B cell (primary cell): ENCODE data around the gene MYO10. TPM values are rescaled to one million over a fixed set of nuclear protein-coding genes. Genes with fewer than 3 reads are reported as not detected.

Experiments used
- ATAC-seq: fragments of 200-7000 bp; cut with Tn5 transposase; one replicate; pipeline ENCODE4 v1.10.0; 2021; ENCODE audit warnings: low read depth, mild to moderate bottlenecking, moderate number of reproducible peaks, moderate library complexity
- CTCF ChIA-PET: fragments of 350-600 bp; sonication (Branson Sonifier 250); formaldehyde crosslinking; loops from one replicate; lab custom pipeline; 2021; ENCODE audit warnings: antibody characterized with exemption, inconsistent platforms; lab: Charles Lee
- POLR2A ChIA-PET: fragments of 350-600 bp; sonication (Branson Sonifier 250); formaldehyde crosslinking; loops from one replicate; lab custom pipeline; 2021; ENCODE audit warnings: antibody characterized with exemption; lab: Charles Lee
- DNase-seq: peaks from one replicate; pipeline ENCODE4 v3.0.0; 2013
- H2AFZ ChIP-seq: 2 replicates; pipeline ENCODE4 v1.6.1; 2012; ENCODE audit warnings: mild to moderate bottlenecking, low read depth, low read length; ENCODE audit not compliant: insufficient read depth, poor library complexity, severe bottlenecking
- H3K27ac ChIP-seq, 2 donors: 1 replicate in 1 of 2; 2 replicates in 1 of 2; pipeline ENCODE4 v1.5.1; 2012 to 2013; ENCODE audit warnings: low read length in 2 of 2, mild to moderate bottlenecking in 2 of 2, moderate library complexity in 1 of 2
- H3K27me3 ChIP-seq, 4 experiments: fragments of 200-600 bp in 1 of 4; sonication (generic) in 1 of 4; replicated peaks in 1 of 4; 1 replicate in 2 of 4; 2 replicates in 2 of 4; pipeline versions ENCODE4 v1.6.1 to v1.7.0; 2013 to 2016; ENCODE audit warnings: low read length in 3 of 4, mild to moderate bottlenecking in 2 of 4, mixed read lengths in 1 of 4, moderate library complexity in 1 of 4; ENCODE audit not compliant: insufficient read depth in 4 of 4, control insufficient read depth in 3 of 4; ENCODE audit errors: control extremely low read depth in 1 of 4
- H3K36me3 ChIP-seq, 2 experiments: replicated peaks in 1 of 2; 1 replicate in 1 of 2; 2 replicates in 1 of 2; pipeline versions ENCODE4 v1.6.1 to v1.7.1; 2013; ENCODE audit warnings: low read length in 1 of 2; ENCODE audit not compliant: insufficient read depth in 2 of 2, control insufficient read depth in 1 of 2; ENCODE audit errors: control extremely low read depth in 1 of 2, extremely low read depth in 1 of 2
- H3K4me1 ChIP-seq, 2 donors: fragments of 200-600 bp in 1 of 2; sonication (generic) in 1 of 2; 1 replicate in 1 of 2; 2 replicates in 1 of 2; pipeline versions ENCODE4 v1.5.1 to v1.6.1; 2013 to 2017; ENCODE audit warnings: low read length in 2 of 2; ENCODE audit not compliant: control insufficient read depth in 2 of 2, insufficient read depth in 2 of 2
- H3K4me2 ChIP-seq: replicated peaks from 2 replicates; pipeline ENCODE3; 2012; ENCODE audit warnings: mild to moderate bottlenecking, low read depth, low read length; ENCODE audit not compliant: poor library complexity, severe bottlenecking
- H3K4me3 ChIP-seq, 5 experiments: fragments of 200-600 bp in 1 of 5; sonication (generic) in 1 of 5; 1 replicate in 3 of 5; 2 replicates in 2 of 5; pipeline versions ENCODE4 v1.5.1 to v1.7.0; 2011 to 2016; ENCODE audit warnings: low read length in 4 of 5, mild to moderate bottlenecking in 4 of 5, low read depth in 2 of 5, control low read depth in 1 of 5, moderate library complexity in 1 of 5; ENCODE audit not compliant: insufficient read depth in 1 of 5; ENCODE audit errors: control extremely low read depth in 1 of 5, extremely low read depth in 1 of 5
- H3K79me2 ChIP-seq: fragments of 200-600 bp; sonication (generic); one replicate; pipeline ENCODE4 v1.6.0; 2016; ENCODE audit warnings: low read length; ENCODE audit not compliant: control insufficient read depth, insufficient read depth
- H3K9ac ChIP-seq: fragments of 200-600 bp; sonication (generic); 2 replicates; pipeline ENCODE4 v1.6.1; 2017; ENCODE audit warnings: mild to moderate bottlenecking, low read length, moderate library complexity
- H3K9me3 ChIP-seq, 3 donors: one replicate each; pipeline versions ENCODE4 v1.6.1 to v1.7.1; 2013; ENCODE audit warnings: low read length in 2 of 3; ENCODE audit not compliant: control insufficient read depth in 2 of 3, insufficient read depth in 1 of 3; ENCODE audit errors: control extremely low read depth in 1 of 3
- H4K20me1 ChIP-seq: 2 replicates; pipeline ENCODE4 v1.6.0; 2012; ENCODE audit warnings: mild to moderate bottlenecking, low read length; ENCODE audit not compliant: insufficient read depth, control insufficient read depth, poor library complexity, severe bottlenecking
- H3K27ac Mint-ChIP-seq: one replicate; pipeline ENCODE4 v1.8.0; 2021; ENCODE audit warnings: mixed read lengths
- H3K27me3 Mint-ChIP-seq: one replicate; pipeline ENCODE4 v1.8.0; 2021; ENCODE audit warnings: mixed read lengths
- H3K4me1 Mint-ChIP-seq: one replicate; pipeline ENCODE4 v1.8.0; 2021; ENCODE audit warnings: mixed read lengths
- H3K4me3 Mint-ChIP-seq: one replicate; pipeline ENCODE4 v1.8.0; 2021; ENCODE audit warnings: mixed read lengths
- H3K9me3 Mint-ChIP-seq: one replicate; pipeline ENCODE4 v1.8.0; 2022; ENCODE audit warnings: mixed read lengths; ENCODE audit not compliant: insufficient read depth
- CTCF ChIP-seq: fragments of 200-600 bp; IDR thresholded peaks from one replicate; pipeline ENCODE4 v1.8.0; 2022; ENCODE audit warnings: antibody characterized with exemption, mild to moderate bottlenecking
- EZH2 ChIP-seq: IDR thresholded peaks from 2 replicates; pipeline ENCODE4 v1.6.1; 2012; ENCODE audit warnings: borderline replicate concordance, low read depth, mild to moderate bottlenecking, moderate library complexity, low read length; ENCODE audit not compliant: insufficient read depth, poor library complexity, severe bottlenecking
- WGBS: methylation state at CpG from one replicate; pipeline ENCODE4 v1.1.5; 2013; ENCODE audit warnings: missing lambda C conversion rate; ENCODE audit not compliant: insufficient coverage; 5-methylcytosine and 5-hydroxymethylcytosine counted together
- intact Hi-C: fragments of 100-400 bp; cut with micrococcal nuclease; formaldehyde crosslinking; loops from one replicate; pipeline ENCODE4 v1.10.0; 2022
- polyA plus RNA-seq: library from polyadenylated mRNA; depleted of rRNA; stranded (reverse); fragments of >200 nt; gene quantifications from 2 replicates; pipeline ENCODE4 v1.2.3, GENCODE V29; 2012
- total RNA-seq, 2 donors: library from RNA; stranded (reverse); fragments of 120-200 nt in 1 of 2; gene quantifications; 1 replicate in 1 of 2; 2 replicates in 1 of 2; pipeline versions ENCODE4 v1.2.3 to v1.2.4, GENCODE V29; 2013 to 2022

MYO10 gene
- total and polyA plus RNA-seq, 2 donors (not counting 1 experiment from before 2014, with no cell fraction given): 0.10 TPM; not detected in 1

DNA sequence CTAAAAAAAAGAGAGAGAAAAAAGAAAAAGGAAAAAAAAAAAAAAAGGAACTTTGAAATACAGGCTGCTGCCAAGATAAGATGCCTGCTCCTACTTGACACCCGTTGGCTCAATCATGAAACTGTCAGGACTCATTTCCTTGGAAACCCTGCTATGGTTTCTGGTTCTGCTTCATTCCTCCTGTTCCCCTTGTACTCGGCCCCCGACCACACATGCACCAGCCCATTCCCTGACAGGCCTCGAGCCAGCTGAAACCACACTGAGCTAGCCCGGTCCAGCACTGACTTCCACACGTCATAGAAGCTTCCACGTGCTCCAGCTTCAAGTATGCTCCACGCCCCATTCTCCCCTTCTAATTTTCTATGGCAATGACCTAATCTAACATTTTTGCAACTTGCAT is 93.2 kb downstream of the MYO10 start:
- Histone ChIP-seq H3K9me3 (no peaks in the 10 kb centered on the region), H4K20me1 (no peaks in the 10 kb centered on the region), H3K4me2 (no peak overlapping the region), H3K27me3 (no peaks in the 10 kb centered on the region), H3K27ac (no peak overlapping the region), H2AFZ (no peak overlapping the region), H3K36me3 (no peaks in the 10 kb centered on the region), H3K9ac (no peak overlapping the region), H3K4me1 (no peaks in the 10 kb centered on the region), H3K4me3 (no peak overlapping the region), H3K79me2 (no peaks in the 10 kb centered on the region)
- H3K27ac Mint-ChIP-seq: no peak overlapping the region
- no peak overlapping the region for H3K4me3 Mint-ChIP-seq
- WGBS: 6% methylated on average over 7 of the region's 8 CpGs
- ChIA-PET POLR2A (no interaction called here), CTCF (no interaction called here)
- H3K4me1 Mint-ChIP-seq: no peaks in the 10 kb centered on the region
- no peak for ATAC-seq
- H3K9me3 Mint-ChIP-seq: no peaks in the 10 kb centered on the region
- H3K27me3 Mint-ChIP-seq: peaks cover 7% of the 10 kb centered on the region
- intact Hi-C loops: no loop called here
- no peak for TF ChIP-seq CTCF
- TF ChIP-seq EZH2: no peak
- DNase-seq: no peak

GRCh38 chr5:16841416-16841815 is 94.7 kb downstream of the MYO10 start:
- H3K4me3 Mint-ChIP-seq: no peak overlapping the region
- no peaks in the 10 kb centered on the region for H3K4me1 ChIP-seq
- CTCF ChIA-PET: no interaction called here
- H3K27me3 Mint-ChIP-seq: peaks cover 7% of the 10 kb centered on the region
- ATAC-seq (no peak), DNase-seq (no peak)
- H3K27ac Mint-ChIP-seq: no peak overlapping the region
- H3K9me3 ChIP-seq: no peaks in the 10 kb centered on the region
- H3K79me2 ChIP-seq: no peaks in the 10 kb centered on the region
- WGBS: 100% methylated on average over 2 of the region's 7 CpGs
- H4K20me1 ChIP-seq: no peaks in the 10 kb centered on the region
- intact Hi-C loops: no loop called here
- H3K4me1 Mint-ChIP-seq: no peaks in the 10 kb centered on the region
- POLR2A ChIA-PET: no interaction called here
- no peaks in the 10 kb centered on the region for H3K36me3 ChIP-seq
- H3K4me3 ChIP-seq: no peak overlapping the region
- no peak overlapping the region for H3K4me2 ChIP-seq
- H3K27me3 ChIP-seq: no peaks in the 10 kb centered on the region
- no peak overlapping the region for H3K9ac ChIP-seq
- no peak overlapping the region for H3K27ac ChIP-seq
- TF ChIP-seq CTCF (no peak), EZH2 (no peak)
- no peak overlapping the region for H2AFZ ChIP-seq
- H3K9me3 Mint-ChIP-seq: no peaks in the 10 kb centered on the region
